Activated CD8-positive, alpha-beta T cell treated with anti-CD3 and anti-CD28 coated beads for 36 hours (primary cell): ENCODE data around the gene RSPH9. TPM values are rescaled to one million over a fixed set of nuclear protein-coding genes. Genes with fewer than 3 reads are reported as not detected.

Experiments
- ATAC-seq: fragments of 200-7000 bp; cut with Tn5 transposase; one replicate; pipeline ENCODE4 v1.10.0; 2021; ENCODE audit warnings: mild to moderate bottlenecking, moderate library complexity
- CTCF ChIA-PET: fragments of 350-600 bp; sonication (Branson Sonifier 250); formaldehyde crosslinking; loops from one replicate; lab custom pipeline; 2021; ENCODE audit warnings: antibody characterized with exemption; lab: Charles Lee
- POLR2A ChIA-PET: fragments of 350-600 bp; sonication (Branson Sonifier 250); formaldehyde crosslinking; loops from one replicate; lab custom pipeline; 2021; ENCODE audit warnings: antibody characterized with exemption; lab: Charles Lee
- DNase-seq: peaks from one replicate; pipeline ENCODE4 v3.0.0-alpha.2; 2020
- H3K27ac Mint-ChIP-seq: one replicate; pipeline ENCODE4 v1.8.0; 2021; ENCODE audit warnings: mild to moderate bottlenecking, mixed read lengths
- H3K27me3 Mint-ChIP-seq: one replicate; pipeline ENCODE4 v1.8.0; 2021; ENCODE audit warnings: mixed read lengths
- H3K36me3 Mint-ChIP-seq: one replicate; pipeline ENCODE4 v1.8.0; 2021; ENCODE audit warnings: low read depth, mixed read lengths
- H3K4me1 Mint-ChIP-seq: one replicate; pipeline ENCODE4 v1.8.0; 2021; ENCODE audit warnings: low read depth, mixed read lengths
- H3K4me3 Mint-ChIP-seq: one replicate; pipeline ENCODE4 v1.8.0; 2021; ENCODE audit warnings: mild to moderate bottlenecking, moderate library complexity, mixed read lengths
- H3K9me3 Mint-ChIP-seq: one replicate; pipeline ENCODE4 v1.8.0; 2021; ENCODE audit warnings: mixed read lengths
- CTCF ChIP-seq: fragments of 200-600 bp; IDR thresholded peaks from one replicate; pipeline ENCODE4 v1.8.0; 2022; ENCODE audit warnings: antibody characterized with exemption, mild to moderate bottlenecking
- intact Hi-C: fragments of 100-400 bp; cut with micrococcal nuclease; formaldehyde crosslinking; loops from one replicate; pipeline ENCODE4 v1.10.0; 2022
- total RNA-seq, 2 experiments: library from RNA; stranded (reverse); gene quantifications; one replicate each; pipeline ENCODE4 v1.2.3, GENCODE V29; 2021

RSPH9 gene
- total RNA-seq, 2 experiments from 2014 or later, result 0.11 TPM; not detected in 1

GRCh38 chr6:43623880-43624785 lies 20.7 kb upstream of the RSPH9 start:
- Mint-ChIP-seq H3K4me3 (no peak overlapping the region), H3K4me1 (peaks cover 18% of the 10 kb centered on the region), H3K36me3 (peaks cover 45% of the 10 kb centered on the region), H3K27ac (peak overlapping the region; percentile 35), H3K9me3 (no peaks in the 10 kb centered on the region), H3K27me3 (no peaks in the 10 kb centered on the region)
- ATAC-seq (no peak), DNase-seq (no peak)
- POLR2A ChIA-PET, result interaction anchor here (1.2 to 1.6 kb wide), 2 partner anchors 10 to 16 kb away, joined by 3 to 5 read pairs; no protein-coding TSS in a partner anchor
- intact Hi-C loops, result no loop called here
- TF ChIP-seq CTCF, result no peak
- CTCF ChIA-PET, result no interaction called here

GRCh38 chr6:43624786-43625288 lies 20.0 kb upstream of the RSPH9 start:
- Mint-ChIP-seq H3K9me3 (no peaks in the 10 kb centered on the region), H3K4me3 (no peak overlapping the region), H3K27ac (no peak overlapping the region), H3K4me1 (peaks cover 18% of the 10 kb centered on the region), H3K36me3 (peaks cover 43% of the 10 kb centered on the region), H3K27me3 (no peaks in the 10 kb centered on the region)
- intact Hi-C loops, result no loop called here
- ChIA-PET POLR2A (interaction anchor here (1.6 kb wide), 1 partner anchor 10 kb away, joined by 5 read pairs; no protein-coding TSS in a partner anchor), CTCF (no interaction called here)
- DNase-seq, result no peak
- no peak for TF ChIP-seq CTCF
- no peak for ATAC-seq

- Mint-ChIP-seq H3K4me1 (peaks cover 22% of the 10 kb centered on the region), H3K4me3 (no peak overlapping the region), H3K27me3 (no peaks in the 10 kb centered on the region), H3K36me3 (peaks cover 43% of the 10 kb centered on the region), H3K9me3 (no peaks in the 10 kb centered on the region), H3K27ac (no peak overlapping the region)
- intact Hi-C loops, result no loop called here
- TF ChIP-seq CTCF, result no peak
- ATAC-seq, result no peak
- CTCF ChIA-PET, result no interaction called here
- DNase-seq, result no peak
- POLR2A ChIA-PET, result interaction anchor here (1.6 kb wide), 1 partner anchor 11 kb away, joined by 5 read pairs; no protein-coding TSS in a partner anchor
These were observed 19.3 kb upstream of the RSPH9 start for GRCh38 chr6:43625393-43625992.

- H3K36me3 Mint-ChIP-seq, result peaks cover 36% of the 10 kb centered on the region
- H3K4me3 Mint-ChIP-seq, result peak overlapping the region; percentile 98
- peak overlapping the region; percentile 87 for H3K27ac Mint-ChIP-seq
- no peaks in the 10 kb centered on the region for H3K27me3 Mint-ChIP-seq
- CTCF ChIA-PET, result interaction anchor here (0.9 to 1.1 kb wide), 2 partner anchors 19 to 41 kb away, joined by 3 read pairs; no protein-coding TSS in a partner anchor
- intact Hi-C loops, result no loop called here
- no peak for TF ChIP-seq CTCF
- no peak for ATAC-seq
- POLR2A ChIA-PET, result interaction anchor here (1.0 to 1.2 kb wide), 4 partner anchors 9 to 36 kb away, joined by 3 to 4 read pairs (median 3); no protein-coding TSS in a partner anchor
- peaks cover 23% of the 10 kb centered on the region for H3K4me1 Mint-ChIP-seq
- no peaks in the 10 kb centered on the region for H3K9me3 Mint-ChIP-seq
- peak; percentile 46 for DNase-seq
These were observed 17.6 kb upstream of the RSPH9 start for GRCh38 chr6:43627008-43627825.
